H1 (cell line): ENCODE results near the gene TNIP1. TPM values are rescaled to one million over a fixed set of nuclear protein-coding genes. Genes with fewer than 3 reads are reported as not detected.
A peak's percentile ranks its signal among the peaks of the same experiment; 100 is the strongest.

ENCODE experiments used
- CTCF ChIA-PET: fragments of 300-600 bp; sonication (Branson Sonifier 250); formaldehyde crosslinking; loops from one replicate; lab custom pipeline; 2021; ENCODE audit not compliant: partially characterized antibody; lab: Charles Lee
- POLR2A ChIA-PET: fragments of 300-600 bp; sonication (Branson Sonifier 250); formaldehyde crosslinking; loops from one replicate; lab custom pipeline; 2021; ENCODE audit warnings: inconsistent platforms; ENCODE audit not compliant: partially characterized antibody; lab: Charles Lee
- DNase-seq, 2 experiments: peaks; one replicate each; pipeline versions ENCODE4 v3.0.0 to v3.0.0-alpha.2; 2010 to 2022; ENCODE audit warnings: low spot score in 2 of 2, low read depth in 1 of 2, mixed read lengths in 1 of 2
- FAIRE-seq: peaks from 2 replicates; lab custom pipeline; 2011; peaks lifted over from hg19 to GRCh38; lab: Jason Lieb, UNC
- H2AFZ ChIP-seq: 2 replicates; pipeline ENCODE4 v1.8.1; 2012; ENCODE audit warnings: low read length, inconsistent platforms
- H2AK5ac ChIP-seq: 2 replicates; pipeline ENCODE4 v1.6.1; 2013; ENCODE audit warnings: low read depth, low read length
- H2BK120ac ChIP-seq: replicated peaks from 2 replicates; pipeline ENCODE3; 2013; ENCODE audit warnings: low read depth, low read length, inconsistent platforms
- H2BK12ac ChIP-seq: 2 replicates; pipeline ENCODE4 v1.6.1; 2013; ENCODE audit warnings: low read depth, low read length
- H2BK15ac ChIP-seq: 2 replicates; pipeline ENCODE4 v1.6.1; 2013; ENCODE audit warnings: low read length
- H2BK20ac ChIP-seq: 2 replicates; pipeline ENCODE4 v1.6.1; 2013; ENCODE audit warnings: low read length
- H2BK5ac ChIP-seq: 2 replicates; pipeline ENCODE4 v1.6.1; 2013; ENCODE audit warnings: low read depth, low read length
- H3K14ac ChIP-seq: 2 replicates; pipeline ENCODE4 v1.6.1; 2013; ENCODE audit warnings: inconsistent platforms; ENCODE audit not compliant: insufficient read length
- H3K18ac ChIP-seq: 2 replicates; pipeline ENCODE4 v1.6.1; 2013; ENCODE audit warnings: low read length; ENCODE audit errors: extremely low read depth
- H3K23ac ChIP-seq: 2 replicates; pipeline ENCODE4 v1.6.1; 2013; ENCODE audit warnings: inconsistent platforms; ENCODE audit not compliant: insufficient read length
- H3K23me2 ChIP-seq: 2 replicates; pipeline ENCODE4 v1.6.1; 2013; ENCODE audit warnings: low read depth, low read length
- H3K27ac ChIP-seq: 2 replicates; pipeline ENCODE4 v1.6.1; 2011; ENCODE audit warnings: low read depth, low read length, inconsistent platforms
- H3K27me3 ChIP-seq, 4 experiments: replicated peaks in 1 of 4; 1 replicate in 1 of 4; 2 replicates in 3 of 4; pipeline versions ENCODE4 v1.6.1 to v1.8.1; 2011 to 2013; ENCODE audit warnings: low read length in 3 of 4, mild to moderate bottlenecking in 3 of 4, inconsistent platforms in 2 of 4, mixed read lengths in 2 of 4, moderate library complexity in 1 of 4; ENCODE audit not compliant: control insufficient read depth in 3 of 4, insufficient read depth in 3 of 4; ENCODE audit errors: extremely low read depth in 1 of 4
- H3K36me3 ChIP-seq, 4 experiments: 2 replicates each; pipeline versions ENCODE4 v1.6.1 to v1.8.1; 2011 to 2013; ENCODE audit warnings: mild to moderate bottlenecking in 4 of 4, low read length in 3 of 4, moderate library complexity in 2 of 4, control low read depth in 1 of 4, inconsistent platforms in 1 of 4; ENCODE audit not compliant: insufficient read depth in 4 of 4, control insufficient read depth in 2 of 4
- H3K4ac ChIP-seq: replicated peaks from 2 replicates; pipeline ENCODE3; 2013; ENCODE audit warnings: low read length, low read depth, mixed read lengths, inconsistent platforms; ENCODE audit not compliant: insufficient read length
- H3K4me1 ChIP-seq, 4 experiments: replicated peaks in 1 of 4; 1 replicate in 1 of 4; 2 replicates in 3 of 4; pipeline versions ENCODE4 v1.6.1 to v1.8.1; 2011 to 2013; ENCODE audit warnings: low read length in 3 of 4, inconsistent platforms in 2 of 4, mixed read lengths in 1 of 4; ENCODE audit not compliant: insufficient read depth in 4 of 4, control insufficient read depth in 3 of 4
- H3K4me2 ChIP-seq, 2 experiments: 2 replicates each; pipeline versions ENCODE4 v1.6.1 to v1.8.1; 2011 to 2013; ENCODE audit warnings: low read depth in 2 of 2, low read length in 2 of 2, control low read depth in 1 of 2, inconsistent platforms in 1 of 2, mild to moderate bottlenecking in 1 of 2; ENCODE audit not compliant: insufficient read depth in 1 of 2
- H3K4me3 ChIP-seq, 4 experiments: fragments of 200-600, 300-600 bp in 1 of 4; sonication (generic), shearing (Covaris generic), sonication (Bioruptor Twin) in 1 of 4; 2 replicates each; pipeline versions ENCODE4 v1.5.1 to v1.8.1; 2011 to 2016; ENCODE audit warnings: low read length in 4 of 4, low read depth in 3 of 4, control low read depth in 2 of 4, inconsistent platforms in 2 of 4, mild to moderate bottlenecking in 2 of 4, mixed read lengths in 1 of 4, moderate library complexity in 1 of 4; ENCODE audit not compliant: insufficient read depth in 2 of 4; ENCODE audit errors: extremely low read depth in 1 of 4
- H3K56ac ChIP-seq: replicated peaks from 2 replicates; pipeline ENCODE3; 2013; ENCODE audit warnings: low read depth, mild to moderate bottlenecking, mixed read lengths, low read length, inconsistent platforms; ENCODE audit not compliant: insufficient read length
- H3K79me1 ChIP-seq: 2 replicates; pipeline ENCODE4 v1.6.1; 2013; ENCODE audit warnings: low read depth, low read length, control low read depth
- H3K79me2 ChIP-seq, 2 experiments: 2 replicates each; pipeline versions ENCODE4 v1.6.1 to v1.8.1; 2012 to 2013; ENCODE audit warnings: low read length in 2 of 2, mild to moderate bottlenecking in 2 of 2, inconsistent platforms in 1 of 2; ENCODE audit not compliant: insufficient read depth in 2 of 2, control insufficient read depth in 1 of 2
- H3K9ac ChIP-seq, 4 experiments: replicated peaks in 1 of 4; 1 replicate in 1 of 4; 2 replicates in 3 of 4; pipeline versions ENCODE4 v1.6.1 to v1.8.1; 2011 to 2013; ENCODE audit warnings: low read depth in 3 of 4, low read length in 3 of 4, control low read depth in 2 of 4, mild to moderate bottlenecking in 2 of 4, moderate library complexity in 2 of 4, inconsistent platforms in 1 of 4; ENCODE audit errors: extremely low read depth in 1 of 4
- H3K9me3 ChIP-seq, 2 experiments: 2 replicates each; pipeline versions ENCODE4 v1.6.1 to v1.8.1; 2012 to 2013; ENCODE audit warnings: mild to moderate bottlenecking in 2 of 2, moderate library complexity in 2 of 2, control low read depth in 1 of 2, inconsistent platforms in 1 of 2, low read depth in 1 of 2, low read length in 1 of 2, mixed read lengths in 1 of 2; ENCODE audit not compliant: insufficient read depth in 2 of 2
- H4K20me1 ChIP-seq, 2 experiments: replicated peaks in 1 of 2; 2 replicates each; pipeline versions ENCODE3 to v1.8.1; 2011 to 2013; ENCODE audit warnings: inconsistent platforms in 2 of 2, low read length in 2 of 2, mild to moderate bottlenecking in 1 of 2; ENCODE audit not compliant: insufficient read depth in 2 of 2, control insufficient read depth in 1 of 2
- H4K5ac ChIP-seq: 2 replicates; pipeline ENCODE4 v1.6.1; 2013; ENCODE audit warnings: low read length, low read depth, mixed read lengths, inconsistent platforms; ENCODE audit not compliant: insufficient read length
- H4K8ac ChIP-seq: 2 replicates; pipeline ENCODE4 v1.8.0; 2013; ENCODE audit warnings: mild to moderate bottlenecking, moderate library complexity, low read length, inconsistent platforms; ENCODE audit not compliant: insufficient read depth; ENCODE audit errors: extremely low read depth
- H4K91ac ChIP-seq: replicated peaks from 2 replicates; pipeline ENCODE3; 2013; ENCODE audit warnings: low read length, mixed read lengths, inconsistent platforms; ENCODE audit not compliant: insufficient read length
- ATF3 ChIP-seq: IDR thresholded peaks from 2 replicates; pipeline ENCODE4 v1.6.1; 2011; ENCODE audit warnings: low read depth, mild to moderate bottlenecking, low read length; ENCODE audit not compliant: insufficient read depth
- BCL11A ChIP-seq, 2 experiments: IDR thresholded peaks; one replicate each; pipeline ENCODE4 v1.6.1; 2011; ENCODE audit warnings: low read depth in 2 of 2, low read length in 2 of 2, mild to moderate bottlenecking in 2 of 2
- CHD1 ChIP-seq: IDR thresholded peaks from 2 replicates; pipeline ENCODE4 v1.6.1; 2012; ENCODE audit warnings: low read depth, low read length, improper control_type of control experiment
- E2F6 ChIP-seq: IDR thresholded peaks from 2 replicates; pipeline ENCODE4 v1.6.1; 2012; ENCODE audit warnings: inconsistent platforms
- GABPA ChIP-seq: IDR thresholded peaks from 2 replicates; pipeline ENCODE4 v1.6.1; 2011; ENCODE audit warnings: mild to moderate bottlenecking, low read length, moderate library complexity, borderline replicate concordance; ENCODE audit not compliant: insufficient read depth
- MAX ChIP-seq: IDR thresholded peaks from 2 replicates; pipeline ENCODE4 v1.6.1; 2012; ENCODE audit warnings: inconsistent platforms
- NANOG ChIP-seq: IDR thresholded peaks from 2 replicates; pipeline ENCODE4 v1.6.1; 2011; ENCODE audit warnings: low read length, low read depth, mild to moderate bottlenecking, inconsistent platforms; ENCODE audit not compliant: insufficient read depth, poor library complexity, severe bottlenecking
- PHF8 ChIP-seq: fragments of 200-600 bp; sonication (generic); conservative IDR thresholded peaks from 2 replicates; pipeline ENCODE4 v1.7.1; 2012; ENCODE audit warnings: low read depth, mild to moderate bottlenecking, inconsistent platforms, low read length, moderate library complexity
- RFX5 ChIP-seq: IDR thresholded peaks from 2 replicates; pipeline ENCODE4 v1.6.1; 2011; ENCODE audit warnings: low read depth, low read length, improper control_type of control experiment, borderline replicate concordance
- SP1 ChIP-seq: IDR thresholded peaks from 2 replicates; pipeline ENCODE4 v1.6.1; 2011; ENCODE audit warnings: low read depth, low read length
- TAF7 ChIP-seq: optimal IDR thresholded peaks from 2 replicates; pipeline ENCODE3; 2011; ENCODE audit warnings: low read depth, mild to moderate bottlenecking, inconsistent platforms, low read length, moderate library complexity, borderline replicate concordance
- TBP ChIP-seq: IDR thresholded peaks from 2 replicates; pipeline ENCODE4 v1.6.1; 2011; ENCODE audit warnings: low read depth, low read length, improper control_type of control experiment
- WGBS, 2 experiments: shearing (Covaris generic) in 1 of 2; methylation state at CpG; one replicate each; pipeline versions ENCODE4 v1.1.6 to v1.1.7; 2013 to 2015; ENCODE audit warnings: low lambda C conversion rate in 2 of 2, mixed read lengths in 2 of 2, inconsistent platforms in 1 of 2, low coverage in 1 of 2, missing lambda C conversion rate in 1 of 2; ENCODE audit not compliant: insufficient replicate concordance in 2 of 2, insufficient coverage in 1 of 2, insufficient read length in 1 of 2; ENCODE audit errors: extremely low coverage in 1 of 2, missing lambda C conversion rate in 1 of 2; 5-methylcytosine and 5-hydroxymethylcytosine counted together
- polyA plus RNA-seq, 7 experiments: library from polyadenylated mRNA; depleted of rRNA in 3 of 7; stranded (reverse) in 5 of 7; unstranded in 2 of 7; fragments of >200 nt in 5 of 7; fragments of 200-250 nt in 2 of 7; gene quantifications; 1 replicate in 5 of 7; 2 replicates in 1 of 7; 4 replicates in 1 of 7; pipeline versions ENCODE4 v1.2.1 to v1.2.3, GENCODE V29; 2011 to 2013; ENCODE audit warnings: missing spikeins in 2 of 7, mixed read lengths in 2 of 7
- total RNA-seq: library from RNA; stranded (reverse); fragmentation: NEBNext Ultra II Directional; extraction: Animal tissue kit (Norgen Biotek cat#: 25700); gene quantifications from 2 replicates; pipeline ENCODE4 v1.2.1, GENCODE V29; 2021

The TNIP1 gene
- total and polyA plus RNA-seq, 2 of the 8 experiments (the other 6 are each of a cell fraction or from before 2014, with no cell fraction given): 14.2 to 31.9 TPM

GRCh38 chr5:151092762-151093161 lies 11.9 kb upstream of the TNIP1 start:
- H3K4me1 ChIP-seq: peaks cover 1 to 20% (median 10%) of the 10 kb centered on the region in 4 experiments; a peak in 4 of 7 replicates
- H4K20me1 ChIP-seq: no peaks in the 10 kb centered on the region
- H3K56ac ChIP-seq: no peak overlapping the region
- H3K4me2 ChIP-seq: no peak overlapping the region
- no peak overlapping the region for H2BK12ac ChIP-seq
- H3K9me3 ChIP-seq: no peaks in the 10 kb centered on the region
- no peak overlapping the region for H2BK20ac ChIP-seq
- H3K4ac ChIP-seq: no peak overlapping the region
- no peak overlapping the region for H3K9ac ChIP-seq
- H3K36me3 ChIP-seq: no peaks in the 10 kb centered on the region
- no peak overlapping the region for H2AK5ac ChIP-seq
- CTCF ChIA-PET: interaction anchor here (0.6 to 8.0 kb wide), 9 partner anchors 11 to 402 kb away, joined by 4 to 96 read pairs (median 5); partner anchors contain the start of gene TNIP1
- H3K79me1 ChIP-seq: no peaks in the 10 kb centered on the region
- no peak overlapping the region for H3K4me3 ChIP-seq
- no peak overlapping the region for H4K8ac ChIP-seq
- H2BK15ac ChIP-seq: no peak overlapping the region
- H4K5ac ChIP-seq: no peak overlapping the region
- H3K14ac ChIP-seq: no peak overlapping the region
- no peak overlapping the region for H3K23ac ChIP-seq
- H3K18ac ChIP-seq: no peak overlapping the region
- no peaks in the 10 kb centered on the region for H3K79me2 ChIP-seq
- POLR2A ChIA-PET: no interaction called here
- WGBS, 2 experiments: 85% methylated on average over 2 of the region's 2 CpGs; no CpG with 5 or more reads in 1 of the 2 experiments
- no peak overlapping the region for H2BK120ac ChIP-seq
- DNase-seq (no peak), FAIRE-seq (no peak)
- no peak overlapping the region for H3K27ac ChIP-seq
- H3K27me3 ChIP-seq: no peaks in the 10 kb centered on the region; a peak in 2 of 7 replicates
- H3K23me2 ChIP-seq: no peaks in the 10 kb centered on the region
- H2BK5ac ChIP-seq: no peak overlapping the region
- peak overlapping the region; percentile 34 for H4K91ac ChIP-seq
- H2AFZ ChIP-seq: no peak overlapping the region
- TF ChIP-seq RFX5 (no peak), TBP (no peak), CHD1 (no peak), MAX (no peak), SP1 (no peak), PHF8 (no peak), ATF3 (no peak), E2F6 (no peak), GABPA (no peak), BCL11A (IDR thresholded peaks at IDR 0.05; ENCODE audit: low read depth in 2 of 2, low read length in 2 of 2) (no peak), NANOG (no peak), TAF7 (no peak)
